Endothelial cell of umbilical vein (primary cell): ENCODE results near the gene COL15A1.

Experiments
- JUN ChIP-seq: IDR thresholded peaks from 2 replicates; pipeline ENCODE4 v1.6.1; 2011; ENCODE audit warnings: borderline replicate concordance, low read depth; ENCODE audit not compliant: insufficient read length, insufficient read depth
- POLR2A ChIP-seq: IDR thresholded peaks from 2 replicates; pipeline ENCODE4 v1.6.1; 2012; ENCODE audit warnings: low read depth, mild to moderate bottlenecking, control low read depth, low read length
- POLR2AphosphoS5 ChIP-seq: IDR thresholded peaks from 2 replicates; pipeline ENCODE4 v1.6.1; 2012; ENCODE audit warnings: low read depth, mild to moderate bottlenecking, control low read depth, low read length, moderate library complexity; ENCODE audit not compliant: insufficient read depth
- TF ChIP-seq, protein P1 (sequence below), 2 donors: IDR thresholded peaks; 1 replicate in 1 of 2; 2 replicates in 1 of 2; pipeline ENCODE4 v1.5.1; 2011; ENCODE audit warnings: low read length in 2 of 2, mild to moderate bottlenecking in 2 of 2, moderate library complexity in 2 of 2, control low read depth in 1 of 2, inconsistent platforms in 1 of 2, low read depth in 1 of 2; ENCODE audit not compliant: insufficient read depth in 1 of 2; ENCODE audit errors: extremely low read depth in 1 of 2

DNA sequence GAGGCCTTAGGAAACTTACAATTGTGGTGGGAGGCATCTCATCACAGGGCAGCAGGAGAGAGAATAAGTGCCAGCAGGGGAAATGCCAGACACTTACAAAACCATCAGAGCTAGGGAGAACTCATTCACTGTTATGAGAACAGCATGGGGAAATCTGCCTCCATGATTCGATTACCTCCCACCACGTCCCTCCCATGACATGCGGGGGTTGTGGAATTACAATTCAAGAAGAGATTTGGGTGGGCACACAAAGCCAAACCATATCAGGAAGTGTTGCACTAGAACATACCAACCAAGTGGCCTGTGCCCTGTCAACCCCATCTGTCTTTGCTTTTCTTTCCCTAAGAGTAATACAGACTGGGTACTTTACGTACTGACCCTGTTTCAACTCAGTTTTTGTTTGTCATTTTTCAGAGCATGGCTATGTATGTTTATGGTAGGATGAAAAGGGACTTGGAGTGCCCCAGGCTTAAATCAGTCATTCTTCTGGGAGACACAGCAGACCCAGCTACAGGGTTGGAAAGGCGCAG, 102.9 kb downstream of the COL15A1 start:
- TF ChIP-seq, protein P1, sequence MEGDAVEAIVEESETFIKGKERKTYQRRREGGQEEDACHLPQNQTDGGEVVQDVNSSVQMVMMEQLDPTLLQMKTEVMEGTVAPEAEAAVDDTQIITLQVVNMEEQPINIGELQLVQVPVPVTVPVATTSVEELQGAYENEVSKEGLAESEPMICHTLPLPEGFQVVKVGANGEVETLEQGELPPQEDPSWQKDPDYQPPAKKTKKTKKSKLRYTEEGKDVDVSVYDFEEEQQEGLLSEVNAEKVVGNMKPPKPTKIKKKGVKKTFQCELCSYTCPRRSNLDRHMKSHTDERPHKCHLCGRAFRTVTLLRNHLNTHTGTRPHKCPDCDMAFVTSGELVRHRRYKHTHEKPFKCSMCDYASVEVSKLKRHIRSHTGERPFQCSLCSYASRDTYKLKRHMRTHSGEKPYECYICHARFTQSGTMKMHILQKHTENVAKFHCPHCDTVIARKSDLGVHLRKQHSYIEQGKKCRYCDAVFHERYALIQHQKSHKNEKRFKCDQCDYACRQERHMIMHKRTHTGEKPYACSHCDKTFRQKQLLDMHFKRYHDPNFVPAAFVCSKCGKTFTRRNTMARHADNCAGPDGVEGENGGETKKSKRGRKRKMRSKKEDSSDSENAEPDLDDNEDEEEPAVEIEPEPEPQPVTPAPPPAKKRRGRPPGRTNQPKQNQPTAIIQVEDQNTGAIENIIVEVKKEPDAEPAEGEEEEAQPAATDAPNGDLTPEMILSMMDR (IDR thresholded peaks at IDR 0.05; ENCODE audit: extremely low read depth in 1 of 2, insufficient read depth in 1 of 2, low read depth in 1 of 2, low read length in 2 of 2): no peak
- TF ChIP-seq POLR2A: no peak
- no peak for TF ChIP-seq JUN
- TF ChIP-seq POLR2AphosphoS5: no peak
